ENCODE data around the gene DNAH1.

- TF ChIP-seq TCF7L2 (IDR thresholded peaks at IDR 0.05; ENCODE audit: borderline replicate concordance, extremely low read depth, insufficient read depth, insufficient read length) (no peak), CTCF (IDR thresholded peaks at IDR 0.05 in 2 of 3, conservative IDR thresholded peaks at IDR 0.05 in 1 of 3; ENCODE audit: borderline replicate concordance in 1 of 3, insufficient read depth in 1 of 3, low read depth in 2 of 3, low read length in 2 of 3) (no peak), EZH2 (IDR thresholded peaks at IDR 0.05) (no peak), ZFX (IDR thresholded peaks at IDR 0.05) (no peak), POLR2A (IDR thresholded peaks at IDR 0.05; ENCODE audit: borderline replicate concordance, extremely low read depth, insufficient read depth, insufficient read length) (no peak), ZNF274 (IDR thresholded peaks at IDR 0.05; ENCODE audit: low read depth, low read length) (no peak), CEBPB (IDR thresholded peaks at IDR 0.05; ENCODE audit: low read depth) (no peak), RAD21 (IDR thresholded peaks at IDR 0.05; ENCODE audit: low read depth) (no peak), POLR2AphosphoS5 (IDR thresholded peaks at IDR 0.05; ENCODE audit: low read depth, low read length) (no peak), YY1 (IDR thresholded peaks at IDR 0.05; ENCODE audit: extremely low read depth, insufficient replicate concordance, low read depth, low read length) (no peak), EZH2phosphoT487 (IDR thresholded peaks at IDR 0.05; ENCODE audit: borderline replicate concordance) (no peak)
- TF ChIP-seq, protein P1, sequence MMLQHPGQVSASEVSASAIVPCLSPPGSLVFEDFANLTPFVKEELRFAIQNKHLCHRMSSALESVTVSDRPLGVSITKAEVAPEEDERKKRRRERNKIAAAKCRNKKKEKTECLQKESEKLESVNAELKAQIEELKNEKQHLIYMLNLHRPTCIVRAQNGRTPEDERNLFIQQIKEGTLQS (IDR thresholded peaks at IDR 0.05), result no peak
Measured at GRCh38 chr3:52270252-52270754, 45.8 kb upstream of the DNAH1 start.
